Ishikawa (cell line): Measurements from ENCODE around the gene APPL1.

Experiments
- CEBPB ChIP-seq: IDR thresholded peaks from 2 replicates; pipeline ENCODE4 v1.6.1; 2012
- CREB1 ChIP-seq: IDR thresholded peaks from 2 replicates; pipeline ENCODE4 v1.6.1; 2012; ENCODE audit warnings: low read depth
- EGR1 ChIP-seq: IDR thresholded peaks from 2 replicates; pipeline ENCODE4 v1.6.1; 2012
- EP300 ChIP-seq: IDR thresholded peaks from 2 replicates; pipeline ENCODE4 v1.6.1; 2012; ENCODE audit warnings: borderline replicate concordance
- FOXM1 ChIP-seq: IDR thresholded peaks from 2 replicates; pipeline ENCODE4 v1.6.1; 2012; ENCODE audit warnings: low read depth, borderline replicate concordance
- NFIC ChIP-seq: IDR thresholded peaks from 2 replicates; pipeline ENCODE4 v1.6.1; 2012
- RAD21 ChIP-seq: IDR thresholded peaks from 2 replicates; pipeline ENCODE4 v1.6.1; 2012; ENCODE audit warnings: low read depth
- TAF1 ChIP-seq: IDR thresholded peaks from 2 replicates; pipeline ENCODE4 v1.6.1; 2012; ENCODE audit warnings: low read depth, mild to moderate bottlenecking
- TCF12 ChIP-seq: IDR thresholded peaks from 2 replicates; pipeline ENCODE4 v1.6.1; 2012; ENCODE audit warnings: low read depth
- TEAD4 ChIP-seq: IDR thresholded peaks from 2 replicates; pipeline ENCODE4 v1.6.1; 2012
- YY1 ChIP-seq: IDR thresholded peaks from 2 replicates; pipeline ENCODE4 v1.6.1; 2012; ENCODE audit warnings: low read depth
- ZBTB7A ChIP-seq: IDR thresholded peaks from 2 replicates; pipeline ENCODE4 v1.6.1; 2012; ENCODE audit warnings: low read depth
- TF ChIP-seq, protein P1 (sequence below): IDR thresholded peaks from 2 replicates; pipeline ENCODE4 v1.6.1; 2012
- TF ChIP-seq, protein P2 (sequence below): IDR thresholded peaks from 2 replicates; pipeline ENCODE4 v1.6.1; 2012
- TF ChIP-seq, protein P3 (sequence below): IDR thresholded peaks from 2 replicates; pipeline ENCODE4 v1.6.1; 2012; ENCODE audit warnings: low read depth, mild to moderate bottlenecking

Gene APPL1

GRCh38 chr3:57287205-57287604 lies 59.7 kb downstream of the APPL1 start:
- TF ChIP-seq EGR1 (no peak), TAF1 (no peak), CEBPB (no peak), CREB1 (no peak), EP300 (no peak), NFIC (no peak), YY1 (no peak), TCF12 (no peak), RAD21 (no peak), ZBTB7A (no peak), TEAD4 (no peak), FOXM1 (no peak)
- TF ChIP-seq, protein P1, sequence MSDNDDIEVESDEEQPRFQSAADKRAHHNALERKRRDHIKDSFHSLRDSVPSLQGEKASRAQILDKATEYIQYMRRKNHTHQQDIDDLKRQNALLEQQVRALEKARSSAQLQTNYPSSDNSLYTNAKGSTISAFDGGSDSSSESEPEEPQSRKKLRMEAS = no peak
- TF ChIP-seq, protein P2, sequence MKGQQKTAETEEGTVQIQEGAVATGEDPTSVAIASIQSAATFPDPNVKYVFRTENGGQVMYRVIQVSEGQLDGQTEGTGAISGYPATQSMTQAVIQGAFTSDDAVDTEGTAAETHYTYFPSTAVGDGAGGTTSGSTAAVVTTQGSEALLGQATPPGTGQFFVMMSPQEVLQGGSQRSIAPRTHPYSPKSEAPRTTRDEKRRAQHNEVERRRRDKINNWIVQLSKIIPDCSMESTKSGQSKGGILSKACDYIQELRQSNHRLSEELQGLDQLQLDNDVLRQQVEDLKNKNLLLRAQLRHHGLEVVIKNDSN = no peak
- TF ChIP-seq, protein P3, sequence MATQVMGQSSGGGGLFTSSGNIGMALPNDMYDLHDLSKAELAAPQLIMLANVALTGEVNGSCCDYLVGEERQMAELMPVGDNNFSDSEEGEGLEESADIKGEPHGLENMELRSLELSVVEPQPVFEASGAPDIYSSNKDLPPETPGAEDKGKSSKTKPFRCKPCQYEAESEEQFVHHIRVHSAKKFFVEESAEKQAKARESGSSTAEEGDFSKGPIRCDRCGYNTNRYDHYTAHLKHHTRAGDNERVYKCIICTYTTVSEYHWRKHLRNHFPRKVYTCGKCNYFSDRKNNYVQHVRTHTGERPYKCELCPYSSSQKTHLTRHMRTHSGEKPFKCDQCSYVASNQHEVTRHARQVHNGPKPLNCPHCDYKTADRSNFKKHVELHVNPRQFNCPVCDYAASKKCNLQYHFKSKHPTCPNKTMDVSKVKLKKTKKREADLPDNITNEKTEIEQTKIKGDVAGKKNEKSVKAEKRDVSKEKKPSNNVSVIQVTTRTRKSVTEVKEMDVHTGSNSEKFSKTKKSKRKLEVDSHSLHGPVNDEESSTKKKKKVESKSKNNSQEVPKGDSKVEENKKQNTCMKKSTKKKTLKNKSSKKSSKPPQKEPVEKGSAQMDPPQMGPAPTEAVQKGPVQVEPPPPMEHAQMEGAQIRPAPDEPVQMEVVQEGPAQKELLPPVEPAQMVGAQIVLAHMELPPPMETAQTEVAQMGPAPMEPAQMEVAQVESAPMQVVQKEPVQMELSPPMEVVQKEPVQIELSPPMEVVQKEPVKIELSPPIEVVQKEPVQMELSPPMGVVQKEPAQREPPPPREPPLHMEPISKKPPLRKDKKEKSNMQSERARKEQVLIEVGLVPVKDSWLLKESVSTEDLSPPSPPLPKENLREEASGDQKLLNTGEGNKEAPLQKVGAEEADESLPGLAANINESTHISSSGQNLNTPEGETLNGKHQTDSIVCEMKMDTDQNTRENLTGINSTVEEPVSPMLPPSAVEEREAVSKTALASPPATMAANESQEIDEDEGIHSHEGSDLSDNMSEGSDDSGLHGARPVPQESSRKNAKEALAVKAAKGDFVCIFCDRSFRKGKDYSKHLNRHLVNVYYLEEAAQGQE = no peak

DNA sequence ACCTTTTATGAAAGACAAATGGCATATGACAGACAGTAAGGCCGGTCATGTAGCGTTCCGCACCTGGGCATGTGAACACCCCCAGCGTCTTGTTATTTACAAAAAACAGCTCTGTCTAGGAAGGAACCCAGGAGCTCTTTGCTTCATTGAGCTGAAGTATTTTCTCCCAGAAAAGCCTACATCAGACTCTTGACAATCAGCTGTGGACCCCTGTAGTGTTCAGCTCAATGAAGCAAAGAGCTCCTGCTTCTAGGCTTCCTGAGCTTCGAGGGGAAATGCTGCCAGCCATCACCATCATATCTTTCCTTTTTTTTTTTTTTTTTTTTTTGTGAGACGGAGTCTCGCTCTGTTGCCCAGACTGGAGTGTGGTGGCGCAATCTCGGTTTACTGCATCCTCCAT lies 60.9 kb downstream of the APPL1 start:
- TF ChIP-seq EP300 = no peak
- TF ChIP-seq CREB1 = no peak
- no peak for TF ChIP-seq NFIC
- TF ChIP-seq, protein P3 = no peak
- no peak for TF ChIP-seq FOXM1
- no peak for TF ChIP-seq TCF12
- no peak for TF ChIP-seq RAD21
- no peak for TF ChIP-seq ZBTB7A
- TF ChIP-seq, protein P2 = no peak

- TF ChIP-seq TCF12 (no peak), NFIC (no peak), EGR1 (no peak), EP300 (no peak), FOXM1 (no peak), RAD21 (no peak), ZBTB7A (no peak), TAF1 (no peak)
- TF ChIP-seq, protein P1 = no peak
- TF ChIP-seq, protein P3 = no peak
- TF ChIP-seq, protein P2 = no peak
Observed at GRCh38 chr3:57292159-57292896, 64.8 kb downstream of the APPL1 start, which contains the start of gene ASB14. Gene ASB14, minus strand, starts transcription at chr3:57292685. Its CDS starts 652 bp downstream, at chr3:57292033.

- TF ChIP-seq TAF1 (no peak), CEBPB (no peak), NFIC (no peak), TCF12 (no peak), CREB1 (no peak), TEAD4 (no peak), YY1 (no peak), RAD21 (no peak)
Observed at GRCh38 chr3:57292897-57293526, 65.5 kb downstream of the APPL1 start.
